Astrocyte (in vitro differentiated cells and primary cell): ENCODE data around the gene SYAP1.

Source experiments
- EZH2 ChIP-seq: IDR thresholded peaks from 2 replicates; pipeline ENCODE4 v1.6.1; 2012; ENCODE audit warnings: mild to moderate bottlenecking, low read length, inconsistent platforms; ENCODE audit not compliant: insufficient read depth
- TF ChIP-seq, protein P1 (sequence below): IDR thresholded peaks from 2 replicates; pipeline ENCODE4 v1.5.1; 2011; ENCODE audit warnings: low read depth, mild to moderate bottlenecking, inconsistent platforms, low read length, moderate library complexity; ENCODE audit not compliant: insufficient read depth

DNA sequence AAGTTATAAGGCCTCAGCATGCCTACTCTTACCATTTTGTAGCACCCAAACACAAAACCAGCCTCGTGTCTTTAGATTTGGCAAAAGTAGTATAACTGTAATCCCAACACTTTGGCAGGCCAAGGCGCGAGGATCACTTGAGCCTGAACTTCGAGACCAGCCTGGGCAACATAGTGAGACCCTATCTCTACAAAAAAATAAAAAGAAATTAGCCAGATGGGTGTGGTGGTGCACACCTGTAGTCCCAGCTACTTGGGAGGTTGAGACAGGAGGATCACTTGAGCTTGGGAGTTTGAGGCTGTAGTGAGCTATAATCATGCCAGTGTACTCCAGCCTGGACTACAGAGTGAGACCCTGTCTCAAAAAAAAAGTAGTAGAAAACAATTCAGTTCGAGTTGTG, 17.6 kb downstream of the SYAP1 start:
- TF ChIP-seq EZH2, result no peak
- TF ChIP-seq, protein P1, sequence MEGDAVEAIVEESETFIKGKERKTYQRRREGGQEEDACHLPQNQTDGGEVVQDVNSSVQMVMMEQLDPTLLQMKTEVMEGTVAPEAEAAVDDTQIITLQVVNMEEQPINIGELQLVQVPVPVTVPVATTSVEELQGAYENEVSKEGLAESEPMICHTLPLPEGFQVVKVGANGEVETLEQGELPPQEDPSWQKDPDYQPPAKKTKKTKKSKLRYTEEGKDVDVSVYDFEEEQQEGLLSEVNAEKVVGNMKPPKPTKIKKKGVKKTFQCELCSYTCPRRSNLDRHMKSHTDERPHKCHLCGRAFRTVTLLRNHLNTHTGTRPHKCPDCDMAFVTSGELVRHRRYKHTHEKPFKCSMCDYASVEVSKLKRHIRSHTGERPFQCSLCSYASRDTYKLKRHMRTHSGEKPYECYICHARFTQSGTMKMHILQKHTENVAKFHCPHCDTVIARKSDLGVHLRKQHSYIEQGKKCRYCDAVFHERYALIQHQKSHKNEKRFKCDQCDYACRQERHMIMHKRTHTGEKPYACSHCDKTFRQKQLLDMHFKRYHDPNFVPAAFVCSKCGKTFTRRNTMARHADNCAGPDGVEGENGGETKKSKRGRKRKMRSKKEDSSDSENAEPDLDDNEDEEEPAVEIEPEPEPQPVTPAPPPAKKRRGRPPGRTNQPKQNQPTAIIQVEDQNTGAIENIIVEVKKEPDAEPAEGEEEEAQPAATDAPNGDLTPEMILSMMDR, result no peak
